Lung (tissue), 12 donors: ENCODE data around the gene TWIST1. TPM values are rescaled to one million over a fixed set of nuclear protein-coding genes. Genes with fewer than 3 reads are reported as not detected.

Experiments
- ATAC-seq: fragments of 200-7000 bp; cut with Tn5 transposase; one replicate; pipeline ENCODE4 v1.9.1; 2020; ENCODE audit warnings: moderate number of reproducible peaks; ENCODE audit not compliant: insufficient read depth, low FRiP score
- DNase-seq, 3 donors: peaks; one replicate each; pipeline ENCODE4 v3.0.0-alpha.2; 2013 to 2017
- H3K27ac ChIP-seq, 2 donors: one replicate each; pipeline ENCODE4 v1.5.1; 2013; ENCODE audit warnings: mild to moderate bottlenecking in 2 of 2, moderate library complexity in 2 of 2, control low read depth in 1 of 2, inconsistent platforms in 1 of 2, low read depth in 1 of 2, low read length in 1 of 2
- H3K27me3 ChIP-seq, 3 donors: one replicate each; pipeline ENCODE4 v1.5.1; 2013; ENCODE audit warnings: low read length in 2 of 3; ENCODE audit not compliant: control insufficient read depth in 3 of 3, insufficient read depth in 3 of 3
- H3K36me3 ChIP-seq, 4 donors: one replicate each; pipeline ENCODE4 v1.5.1; 2013; ENCODE audit warnings: low read length in 4 of 4, mild to moderate bottlenecking in 1 of 4, moderate library complexity in 1 of 4; ENCODE audit not compliant: control insufficient read depth in 4 of 4, insufficient read depth in 4 of 4
- H3K4me1 ChIP-seq, 5 donors: one replicate each; pipeline ENCODE4 v1.5.1; 2013; ENCODE audit warnings: low read length in 5 of 5, mild to moderate bottlenecking in 2 of 5, moderate library complexity in 1 of 5; ENCODE audit not compliant: control insufficient read depth in 5 of 5, insufficient read depth in 5 of 5
- H3K4me3 ChIP-seq: one replicate; pipeline ENCODE4 v1.5.1; 2013; ENCODE audit warnings: mild to moderate bottlenecking, control low read depth, moderate library complexity
- H3K9ac ChIP-seq, 2 donors: one replicate each; pipeline ENCODE4 v1.5.1; 2013; ENCODE audit warnings: low read length in 2 of 2, control low read depth in 1 of 2; ENCODE audit not compliant: insufficient read depth in 1 of 2
- H3K9me3 ChIP-seq, 4 donors: one replicate each; pipeline ENCODE4 v1.5.1; 2013; ENCODE audit warnings: low read length in 3 of 4, mild to moderate bottlenecking in 1 of 4, moderate library complexity in 1 of 4; ENCODE audit not compliant: control insufficient read depth in 4 of 4, insufficient read depth in 3 of 4
- CTCF ChIP-seq: IDR thresholded peaks from 2 replicates; pipeline ENCODE4 v1.5.1; 2012; ENCODE audit warnings: mild to moderate bottlenecking; ENCODE audit errors: control extremely low read depth, extremely low read depth
- WGBS, 2 donors: extraction: QIAGEN DNeasy Blood & Tissue Kit; methylation state at CpG; one replicate each; pipeline ENCODE4 v1.1.7; 2013; 5-methylcytosine and 5-hydroxymethylcytosine counted together
- polyA plus RNA-seq, 2 donors: library from polyadenylated mRNA; stranded (reverse); fragments of 200-250 nt; gene quantifications; one replicate each; pipeline ENCODE4 v1.2.1, GENCODE V29; 2013
- total RNA-seq, 2 donors: library from RNA; depleted of rRNA in 1 of 2; stranded (reverse); fragments of >200 nt in 1 of 2; gene quantifications; one replicate each; pipeline ENCODE4 v1.2.1, GENCODE V29; 2014 to 2021
- donor health status: control.
- donor health status: control.
- donor health status: Bipolar disorder and iron deficiency.
- donor health status: healthy.
- donor health status: DM: yes; HTN: yes; CAD: no.

TWIST1 gene
- total and polyA plus RNA-seq, 4 donors = 0.27 to 0.77 (median 0.65) TPM

- no peaks in the 10 kb centered on the region for H3K9me3 ChIP-seq
- peaks cover 0 to 9% (median 2%) of the 10 kb centered on the region in 3 donors for H3K27me3 ChIP-seq
- WGBS, 2 donors = 71 to 74% methylated on average over 1 of the region's 1 CpG
- ATAC-seq = no peak
- no peak overlapping the region for H3K9ac ChIP-seq
- H3K27ac ChIP-seq = no peak overlapping the region
- H3K36me3 ChIP-seq = no peaks in the 10 kb centered on the region
- no peaks in the 10 kb centered on the region for H3K4me1 ChIP-seq
- H3K4me3 ChIP-seq = no peak overlapping the region
- DNase-seq = no peak
- TF ChIP-seq CTCF = no peak
Measured at GRCh38 chr7:19094138-19094537, 23.3 kb downstream of the TWIST1 start.

GRCh38 chr7:19091550-19092200 is 25.8 kb downstream of the TWIST1 start:
- 74 to 89% methylated on average over 6 of the region's 6 CpGs for WGBS, 2 donors
- Histone ChIP-seq H3K27me3 (peaks cover 0 to 2% (median 0%) of the 10 kb centered on the region in 3 donors), H3K4me3 (no peak overlapping the region), H3K36me3 (no peaks in the 10 kb centered on the region), H3K9me3 (no peaks in the 10 kb centered on the region), H3K27ac (no peak overlapping the region), H3K9ac (no peak overlapping the region), H3K4me1 (no peaks in the 10 kb centered on the region)
- DNase-seq (no peak), ATAC-seq (no peak)
- TF ChIP-seq CTCF = no peak

- H3K36me3 ChIP-seq = no peaks in the 10 kb centered on the region
- no peak overlapping the region for H3K4me3 ChIP-seq
- no peak overlapping the region for H3K9ac ChIP-seq
- no peak for ATAC-seq
- H3K4me1 ChIP-seq = no peaks in the 10 kb centered on the region
- H3K27me3 ChIP-seq = peaks cover 0 to 2% (median 0%) of the 10 kb centered on the region in 3 donors
- 87 to 89% methylated on average over 2 of the region's 2 CpGs for WGBS, 2 donors
- no peak overlapping the region for H3K27ac ChIP-seq
- no peaks in the 10 kb centered on the region for H3K9me3 ChIP-seq
- no peak for DNase-seq
- no peak for TF ChIP-seq CTCF
Measured at GRCh38 chr7:19090526-19090925, 26.9 kb downstream of the TWIST1 start.

GRCh38 chr7:19089797-19090196 is 27.6 kb downstream of the TWIST1 start:
- H3K4me3 ChIP-seq = no peak overlapping the region
- H3K4me1 ChIP-seq = no peaks in the 10 kb centered on the region
- DNase-seq (no peak), ATAC-seq (no peak)
- peaks cover 0 to 2% (median 0%) of the 10 kb centered on the region in 3 donors for H3K27me3 ChIP-seq
- no peaks in the 10 kb centered on the region for H3K36me3 ChIP-seq
- WGBS, 2 donors = 11 to 26% methylated on average over 3 of the region's 3 CpGs
- H3K9me3 ChIP-seq = no peaks in the 10 kb centered on the region
- TF ChIP-seq CTCF = no peak
- no peak overlapping the region for H3K27ac ChIP-seq
- no peak overlapping the region for H3K9ac ChIP-seq
